Measurements from ENCODE around the gene MED13L. TPM values are rescaled to one million over a fixed set of nuclear protein-coding genes. Genes with fewer than 3 reads are reported as not detected.

The MED13L gene
- total RNA-seq (2021) (53.3 to 80.5 TPM (median 55.5 TPM) in 3 replicates), Bru-seq, nascent RNA (percentile 85 among the genes with signal in this experiment)
- long read RNA-seq, experiment 1, full-length matches to known transcripts, result 9 of 52 reads
- long read RNA-seq, experiment 1, partial matches to known transcripts, result 21 of 52 reads
- long read RNA-seq, experiment 1, other reads (novel, unspliced or antisense), result 22 of 52 reads
- long read RNA-seq, experiment 2, full-length matches to known transcripts, result 2 of 27 reads
- long read RNA-seq, experiment 2, partial matches to known transcripts, result 12 of 27 reads
- long read RNA-seq, experiment 2, other reads (novel, unspliced or antisense), result 13 of 27 reads
- long read RNA-seq, experiment 3, result 0 reads

DNA sequence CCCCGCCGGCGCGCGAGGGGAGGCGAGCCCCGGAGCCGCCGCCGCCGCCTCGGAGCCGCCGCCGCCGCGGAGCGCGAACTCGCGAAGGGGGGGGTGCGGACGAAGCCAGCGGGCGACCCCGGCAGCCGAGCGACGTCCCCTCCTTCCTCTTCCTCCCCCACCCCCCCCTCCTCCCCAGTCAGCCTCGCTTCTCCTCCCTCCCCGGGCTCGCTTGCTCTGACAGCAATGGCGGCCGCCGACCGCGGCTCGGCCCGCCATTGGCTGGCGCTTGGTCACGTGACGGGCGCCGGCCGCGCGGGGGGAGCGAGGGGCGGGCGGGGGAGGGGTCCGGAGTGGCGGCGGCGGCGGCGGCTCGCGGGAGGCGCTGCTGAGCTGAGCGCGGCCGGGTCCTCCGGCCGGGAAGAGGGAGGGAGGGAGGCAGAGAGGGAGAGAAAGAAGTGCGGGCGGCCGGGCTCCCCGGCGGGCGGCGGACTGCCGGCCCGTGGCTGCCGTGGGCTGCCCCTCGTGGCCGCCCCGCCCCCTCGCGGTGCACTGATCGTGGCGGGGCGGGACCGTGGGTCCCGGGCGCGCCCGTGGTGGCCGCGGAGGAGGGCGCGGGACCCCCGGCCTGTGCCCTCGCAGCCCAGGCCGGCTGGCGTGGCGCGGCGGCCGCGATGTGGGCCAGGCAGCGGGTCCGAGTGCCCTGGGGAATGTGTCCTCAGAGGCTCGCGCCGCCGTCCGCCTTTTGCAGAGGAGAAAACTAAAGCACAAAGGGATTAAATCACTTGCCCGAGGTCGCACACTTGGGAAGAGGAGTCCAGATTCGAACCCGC, at the start of gene MED13L:
MED13L (minus strand) TSS at position 227 of the 812 bp plus-strand sequence. CDS start 562 bp downstream, outside the sequence.
- Mint-ChIP-seq H3K4me1 (peaks cover 61% of the 10 kb centered on the region), H3K9me3 (no peaks in the 10 kb centered on the region), H3K4me3 (peak within 1 kb of the TSS; percentile 98), H3K27me3 (ENCODE audit: low read depth) (peaks cover 4% of the 10 kb centered on the region; the same call in 1 of the 2 replicates), H3K36me3 (no peaks in the 10 kb centered on the region), H3K27ac (peak within 1 kb of the TSS; percentile 95)
- TF ChIP-seq, protein P1, sequence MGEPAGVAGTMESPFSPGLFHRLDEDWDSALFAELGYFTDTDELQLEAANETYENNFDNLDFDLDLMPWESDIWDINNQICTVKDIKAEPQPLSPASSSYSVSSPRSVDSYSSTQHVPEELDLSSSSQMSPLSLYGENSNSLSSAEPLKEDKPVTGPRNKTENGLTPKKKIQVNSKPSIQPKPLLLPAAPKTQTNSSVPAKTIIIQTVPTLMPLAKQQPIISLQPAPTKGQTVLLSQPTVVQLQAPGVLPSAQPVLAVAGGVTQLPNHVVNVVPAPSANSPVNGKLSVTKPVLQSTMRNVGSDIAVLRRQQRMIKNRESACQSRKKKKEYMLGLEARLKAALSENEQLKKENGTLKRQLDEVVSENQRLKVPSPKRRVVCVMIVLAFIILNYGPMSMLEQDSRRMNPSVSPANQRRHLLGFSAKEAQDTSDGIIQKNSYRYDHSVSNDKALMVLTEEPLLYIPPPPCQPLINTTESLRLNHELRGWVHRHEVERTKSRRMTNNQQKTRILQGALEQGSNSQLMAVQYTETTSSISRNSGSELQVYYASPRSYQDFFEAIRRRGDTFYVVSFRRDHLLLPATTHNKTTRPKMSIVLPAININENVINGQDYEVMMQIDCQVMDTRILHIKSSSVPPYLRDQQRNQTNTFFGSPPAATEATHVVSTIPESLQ (CRISPR knock-in tag; IDR thresholded peaks at IDR 0.05), result no peak
- TF ChIP-seq NFYB (CRISPR knock-in tag; conservative IDR thresholded peaks at IDR 0.05; ENCODE audit: low read depth) (peak; percentile 75), KAT7 (CRISPR knock-in tag; IDR thresholded peaks at IDR 0.05; ENCODE audit: borderline replicate concordance) (0 out of 2 replicates have a peak, but pooled peaks have one; percentile 72), SP1 (CRISPR knock-in tag; conservative IDR thresholded peaks at IDR 0.05) (peak; percentile 67)
- TF ChIP-seq, protein P2, sequence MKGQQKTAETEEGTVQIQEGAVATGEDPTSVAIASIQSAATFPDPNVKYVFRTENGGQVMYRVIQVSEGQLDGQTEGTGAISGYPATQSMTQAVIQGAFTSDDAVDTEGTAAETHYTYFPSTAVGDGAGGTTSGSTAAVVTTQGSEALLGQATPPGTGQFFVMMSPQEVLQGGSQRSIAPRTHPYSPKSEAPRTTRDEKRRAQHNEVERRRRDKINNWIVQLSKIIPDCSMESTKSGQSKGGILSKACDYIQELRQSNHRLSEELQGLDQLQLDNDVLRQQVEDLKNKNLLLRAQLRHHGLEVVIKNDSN (CRISPR knock-in tag; IDR thresholded peaks at IDR 0.05), result peak; percentile 81
- TF ChIP-seq, protein P3, sequence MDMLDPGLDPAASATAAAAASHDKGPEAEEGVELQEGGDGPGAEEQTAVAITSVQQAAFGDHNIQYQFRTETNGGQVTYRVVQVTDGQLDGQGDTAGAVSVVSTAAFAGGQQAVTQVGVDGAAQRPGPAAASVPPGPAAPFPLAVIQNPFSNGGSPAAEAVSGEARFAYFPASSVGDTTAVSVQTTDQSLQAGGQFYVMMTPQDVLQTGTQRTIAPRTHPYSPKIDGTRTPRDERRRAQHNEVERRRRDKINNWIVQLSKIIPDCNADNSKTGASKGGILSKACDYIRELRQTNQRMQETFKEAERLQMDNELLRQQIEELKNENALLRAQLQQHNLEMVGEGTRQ (CRISPR knock-in tag; IDR thresholded peaks at IDR 0.05), result peak; percentile 95
- TF ChIP-seq, protein P4, sequence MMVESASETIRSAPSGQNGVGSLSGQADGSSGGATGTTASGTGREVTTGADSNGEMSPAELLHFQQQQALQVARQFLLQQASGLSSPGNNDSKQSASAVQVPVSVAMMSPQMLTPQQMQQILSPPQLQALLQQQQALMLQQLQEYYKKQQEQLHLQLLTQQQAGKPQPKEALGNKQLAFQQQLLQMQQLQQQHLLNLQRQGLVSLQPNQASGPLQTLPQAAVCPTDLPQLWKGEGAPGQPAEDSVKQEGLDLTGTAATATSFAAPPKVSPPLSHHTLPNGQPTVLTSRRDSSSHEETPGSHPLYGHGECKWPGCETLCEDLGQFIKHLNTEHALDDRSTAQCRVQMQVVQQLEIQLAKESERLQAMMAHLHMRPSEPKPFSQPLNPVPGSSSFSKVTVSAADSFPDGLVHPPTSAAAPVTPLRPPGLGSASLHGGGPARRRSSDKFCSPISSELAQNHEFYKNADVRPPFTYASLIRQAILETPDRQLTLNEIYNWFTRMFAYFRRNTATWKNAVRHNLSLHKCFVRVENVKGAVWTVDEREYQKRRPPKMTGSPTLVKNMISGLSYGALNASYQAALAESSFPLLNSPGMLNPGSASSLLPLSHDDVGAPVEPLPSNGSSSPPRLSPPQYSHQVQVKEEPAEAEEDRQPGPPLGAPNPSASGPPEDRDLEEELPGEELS (CRISPR knock-in tag; IDR thresholded peaks at IDR 0.05), result no peak
- TF ChIP-seq, protein P5, sequence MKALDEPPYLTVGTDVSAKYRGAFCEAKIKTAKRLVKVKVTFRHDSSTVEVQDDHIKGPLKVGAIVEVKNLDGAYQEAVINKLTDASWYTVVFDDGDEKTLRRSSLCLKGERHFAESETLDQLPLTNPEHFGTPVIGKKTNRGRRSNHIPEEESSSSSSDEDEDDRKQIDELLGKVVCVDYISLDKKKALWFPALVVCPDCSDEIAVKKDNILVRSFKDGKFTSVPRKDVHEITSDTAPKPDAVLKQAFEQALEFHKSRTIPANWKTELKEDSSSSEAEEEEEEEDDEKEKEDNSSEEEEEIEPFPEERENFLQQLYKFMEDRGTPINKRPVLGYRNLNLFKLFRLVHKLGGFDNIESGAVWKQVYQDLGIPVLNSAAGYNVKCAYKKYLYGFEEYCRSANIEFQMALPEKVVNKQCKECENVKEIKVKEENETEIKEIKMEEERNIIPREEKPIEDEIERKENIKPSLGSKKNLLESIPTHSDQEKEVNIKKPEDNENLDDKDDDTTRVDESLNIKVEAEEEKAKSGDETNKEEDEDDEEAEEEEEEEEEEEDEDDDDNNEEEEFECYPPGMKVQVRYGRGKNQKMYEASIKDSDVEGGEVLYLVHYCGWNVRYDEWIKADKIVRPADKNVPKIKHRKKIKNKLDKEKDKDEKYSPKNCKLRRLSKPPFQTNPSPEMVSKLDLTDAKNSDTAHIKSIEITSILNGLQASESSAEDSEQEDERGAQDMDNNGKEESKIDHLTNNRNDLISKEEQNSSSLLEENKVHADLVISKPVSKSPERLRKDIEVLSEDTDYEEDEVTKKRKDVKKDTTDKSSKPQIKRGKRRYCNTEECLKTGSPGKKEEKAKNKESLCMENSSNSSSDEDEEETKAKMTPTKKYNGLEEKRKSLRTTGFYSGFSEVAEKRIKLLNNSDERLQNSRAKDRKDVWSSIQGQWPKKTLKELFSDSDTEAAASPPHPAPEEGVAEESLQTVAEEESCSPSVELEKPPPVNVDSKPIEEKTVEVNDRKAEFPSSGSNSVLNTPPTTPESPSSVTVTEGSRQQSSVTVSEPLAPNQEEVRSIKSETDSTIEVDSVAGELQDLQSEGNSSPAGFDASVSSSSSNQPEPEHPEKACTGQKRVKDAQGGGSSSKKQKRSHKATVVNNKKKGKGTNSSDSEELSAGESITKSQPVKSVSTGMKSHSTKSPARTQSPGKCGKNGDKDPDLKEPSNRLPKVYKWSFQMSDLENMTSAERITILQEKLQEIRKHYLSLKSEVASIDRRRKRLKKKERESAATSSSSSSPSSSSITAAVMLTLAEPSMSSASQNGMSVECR (CRISPR knock-in tag; IDR thresholded peaks at IDR 0.05; ENCODE audit: borderline replicate concordance), result 0 out of 2 replicates have a peak, but pooled peaks have one; percentile 39
- POLR2A ChIA-PET, result no interaction called here
- CTCF ChIA-PET, result interaction anchor here (0.6 to 1.8 kb wide), 5 partner anchors 11 to 586 kb away, joined by 3 to 7 read pairs (median 4); no protein-coding TSS in a partner anchor
- DNase-seq (ENCODE audit: low spot score) (peak; percentile 85), ATAC-seq (peak; percentile 81)

DNA sequence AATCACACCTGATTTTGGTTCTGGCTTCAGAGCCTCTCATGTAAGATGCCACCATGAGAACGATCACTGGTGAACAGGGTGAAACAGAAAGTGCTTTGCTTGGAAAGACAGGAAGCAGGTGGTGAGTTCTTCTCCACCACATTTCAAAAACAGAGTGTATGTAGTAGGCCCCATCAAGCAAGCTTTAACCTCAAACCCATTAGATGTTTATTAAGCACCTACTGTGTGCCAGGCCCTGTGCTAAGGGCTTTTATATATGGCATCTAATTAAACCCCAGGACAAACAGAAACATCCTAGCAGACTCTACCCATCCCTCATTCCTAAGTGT, 47.8 kb upstream of the MED13L start:
- ATAC-seq (no peak), DNase-seq (ENCODE audit: low spot score) (no peak)
- ChIA-PET CTCF (interaction anchor here (1.0 kb wide), 1 partner anchor 181 kb away, joined by 8 read pairs; no protein-coding TSS in a partner anchor), POLR2A (no interaction called here)
- no peak overlapping the region for H3K27ac Mint-ChIP-seq
- no peaks in the 10 kb centered on the region for H3K27me3 Mint-ChIP-seq (ENCODE audit: low read depth)
- H3K4me1 Mint-ChIP-seq, result no peaks in the 10 kb centered on the region; the same call in 1 of the 2 replicates
- H3K4me3 Mint-ChIP-seq, result no peak overlapping the region
- peaks cover 8% of the 10 kb centered on the region for H3K9me3 Mint-ChIP-seq
- TF ChIP-seq SOX15 (CRISPR knock-in tag; IDR thresholded peaks at IDR 0.05), result no peak
- TF ChIP-seq ZNF671 (CRISPR knock-in tag; IDR thresholded peaks at IDR 0.05), result no peak
- H3K36me3 Mint-ChIP-seq, result no peaks in the 10 kb centered on the region

All from WTC11 (cell line).